Activated CD4-positive, alpha-beta T cell treated with anti-CD3 and anti-CD28 coated beads for 36 hours (primary cell): ENCODE data around the gene RMRP. TPM values are rescaled to one million over a fixed set of nuclear protein-coding genes. Genes with fewer than 3 reads are reported as not detected.
"Not testable (repeated sequence)": the region's sequence is repeated elsewhere in the genome, so short reads cannot be mapped to it uniquely, and the experiment has no call there.

ENCODE experiments used
- ATAC-seq: fragments of 200-7000 bp; cut with Tn5 transposase; one replicate; pipeline ENCODE4 v1.10.0; 2021; ENCODE audit warnings: mild to moderate bottlenecking, moderate library complexity
- CTCF ChIA-PET: fragments of 350-600 bp; sonication (Branson Sonifier 250); formaldehyde crosslinking; loops from one replicate; lab custom pipeline; 2021; ENCODE audit warnings: antibody characterized with exemption; lab: Charles Lee
- POLR2A ChIA-PET: fragments of 350-600 bp; sonication (Branson Sonifier 250); formaldehyde crosslinking; loops from one replicate; lab custom pipeline; 2021; ENCODE audit warnings: antibody characterized with exemption, inconsistent platforms; lab: Charles Lee
- DNase-seq: peaks from one replicate; pipeline ENCODE4 v3.0.0-alpha.2; 2020
- H3K27ac Mint-ChIP-seq: one replicate; pipeline ENCODE4 v1.8.0; 2021; ENCODE audit warnings: mixed read lengths
- H3K27me3 Mint-ChIP-seq: one replicate; pipeline ENCODE4 v1.8.0; 2021; ENCODE audit warnings: mixed read lengths
- H3K36me3 Mint-ChIP-seq: one replicate; pipeline ENCODE4 v1.8.0; 2021; ENCODE audit warnings: low read depth, mixed read lengths
- H3K4me1 Mint-ChIP-seq: one replicate; pipeline ENCODE4 v1.8.0; 2021; ENCODE audit warnings: mixed read lengths
- H3K4me3 Mint-ChIP-seq: one replicate; pipeline ENCODE4 v1.8.0; 2021; ENCODE audit warnings: mild to moderate bottlenecking, moderate library complexity, mixed read lengths
- H3K9me3 Mint-ChIP-seq: one replicate; pipeline ENCODE4 v1.8.0; 2021; ENCODE audit warnings: low read depth, mixed read lengths
- intact Hi-C, 2 experiments: fragments of 100-400 bp; cut with DNase I in 1 of 2; cut with micrococcal nuclease in 1 of 2; formaldehyde crosslinking; loops; one replicate each; pipeline versions ENCODE4 v1.14.2 to v1.15.1; 2022 to 2024; cut with DNase I, micrococcal nuclease
- total RNA-seq, 2 experiments: library from RNA; stranded (reverse); gene quantifications; one replicate each; pipeline ENCODE4 v1.2.3, GENCODE V29; 2021

RMRP gene
- total RNA-seq, 2 experiments from 2014 or later = 894 to 11,462 TPM

GRCh38 chr9:35646533-35647265, 11.1 kb downstream of the RMRP start:
- H3K27ac Mint-ChIP-seq = peak overlapping the region; percentile 97
- CTCF ChIA-PET = interaction anchor here (0.6 to 7.2 kb wide), 28 partner anchors 8 to 533 kb away, joined by 3 to 89 read pairs (median 4); partner anchors contain the start of genes ARHGEF39, CCDC107, CREB3 and GBA2
- peaks cover 21% of the 10 kb centered on the region for H3K36me3 Mint-ChIP-seq
- H3K4me1 Mint-ChIP-seq = peaks cover 51% of the 10 kb centered on the region
- DNase-seq (peak; percentile 96), ATAC-seq (peak; percentile 84)
- POLR2A ChIA-PET = interaction anchor here (1.1 kb wide), 1 partner anchor 86 kb away, joined by 3 read pairs; no protein-coding TSS in a partner anchor
- intact Hi-C loops = loop anchor here (1.0 to 10.0 kb wide), 8 partner anchors 11 to 534 kb away; partner anchors contain the start of genes CREB3 (in 2 of the 2), TLN1 (in 2 of the 2), ATOSB (in 1 of the 2) and HINT2 (in 1 of the 2)
- H3K4me3 Mint-ChIP-seq = peak overlapping the region; percentile 91
- H3K27me3 Mint-ChIP-seq = no peaks in the 10 kb centered on the region
- no peaks in the 10 kb centered on the region for H3K9me3 Mint-ChIP-seq

GRCh38 chr9:35646153-35646532, 11.7 kb downstream of the RMRP start:
- CTCF ChIA-PET = interaction anchor here (0.6 to 7.2 kb wide), 20 partner anchors 10 to 173 kb away, joined by 3 to 89 read pairs (median 4); partner anchors contain the start of genes ARHGEF39, CCDC107, CREB3 and RGP1
- ATAC-seq (no peak), DNase-seq (no peak)
- POLR2A ChIA-PET = interaction anchor here (1.1 kb wide), 1 partner anchor 87 kb away, joined by 3 read pairs; no protein-coding TSS in a partner anchor
- H3K27me3 Mint-ChIP-seq = no peaks in the 10 kb centered on the region
- H3K27ac Mint-ChIP-seq = peak overlapping the region; percentile 97
- intact Hi-C loops = loop anchor here (1.0 to 10.0 kb wide), 7 partner anchors 11 to 534 kb away; partner anchors contain the start of genes CREB3 (in 2 of the 2), TLN1 (in 2 of the 2), ATOSB (in 1 of the 2) and HINT2 (in 1 of the 2)
- peaks cover 46% of the 10 kb centered on the region for H3K4me1 Mint-ChIP-seq
- peaks cover 26% of the 10 kb centered on the region for H3K36me3 Mint-ChIP-seq
- H3K4me3 Mint-ChIP-seq = peak overlapping the region; percentile 91
- H3K9me3 Mint-ChIP-seq = no peaks in the 10 kb centered on the region

- DNase-seq, H3K9me3 Mint-ChIP-seq, ATAC-seq, H3K27me3 Mint-ChIP-seq: not testable (repeated sequence)
- Mint-ChIP-seq H3K4me3 (peak overlapping the region; percentile 91), H3K36me3 (peaks cover 30% of the 10 kb centered on the region), H3K27ac (peak overlapping the region; percentile 97), H3K4me1 (peaks cover 42% of the 10 kb centered on the region)
- intact Hi-C loops = loop anchor here (1.0 to 10.0 kb wide), 7 partner anchors 12 to 533 kb away; partner anchors contain the start of genes CREB3 (in 2 of the 2), TLN1 (in 2 of the 2), ATOSB (in 1 of the 2) and HINT2 (in 1 of the 2)
- ChIA-PET POLR2A (interaction anchor here (1.1 kb wide), 1 partner anchor 87 kb away, joined by 3 read pairs; no protein-coding TSS in a partner anchor), CTCF (interaction anchor here (0.6 to 7.2 kb wide), 20 partner anchors 10 to 346 kb away, joined by 3 to 89 read pairs (median 4); partner anchors contain the start of genes ARHGEF39, CCDC107, CREB3 and RGP1)
Observed at GRCh38 chr9:35645736-35646135, 12.1 kb downstream of the RMRP start.

GRCh38 chr9:35643046-35643445, 14.8 kb downstream of the RMRP start:
- ChIA-PET CTCF (interaction anchor here (0.9 to 4.8 kb wide), 3 partner anchors 14 to 53 kb away, joined by 3 to 30 read pairs (median 3); no protein-coding TSS in a partner anchor), POLR2A (no interaction called here)
- intact Hi-C loops = loop anchor here in 1 of 2 experiments (10.0 kb wide), 1 partner anchor 528 kb away; the partner anchor contains the start of gene ATOSB
- no peak overlapping the region for H3K27ac Mint-ChIP-seq
- ATAC-seq (no peak), DNase-seq (no peak)
- H3K9me3 Mint-ChIP-seq = peaks cover 5% of the 10 kb centered on the region
- no peak overlapping the region for H3K4me3 Mint-ChIP-seq
- H3K36me3 Mint-ChIP-seq = peaks cover 27% of the 10 kb centered on the region
- H3K4me1 Mint-ChIP-seq = peaks cover 44% of the 10 kb centered on the region
- H3K27me3 Mint-ChIP-seq = no peaks in the 10 kb centered on the region

GRCh38 chr9:35641478-35641877, 16.3 kb downstream of the RMRP start:
- H3K27ac Mint-ChIP-seq, ATAC-seq, H3K4me3 Mint-ChIP-seq, DNase-seq, H3K9me3 Mint-ChIP-seq, H3K27me3 Mint-ChIP-seq, POLR2A ChIA-PET: not testable (repeated sequence)
- CTCF ChIA-PET = interaction anchor here (0.7 to 1.3 kb wide), 3 partner anchors 30 to 748 kb away, joined by 3 read pairs; no protein-coding TSS in a partner anchor
- H3K4me1 Mint-ChIP-seq = peaks cover 45% of the 10 kb centered on the region
- intact Hi-C loops = loop anchor here in 1 of 2 experiments (10.0 kb wide), 1 partner anchor 527 kb away; the partner anchor contains the start of gene ATOSB
- H3K36me3 Mint-ChIP-seq = peaks cover 27% of the 10 kb centered on the region

GRCh38 chr9:35640431-35640830, 17.4 kb downstream of the RMRP start:
- DNase-seq, H3K9me3 Mint-ChIP-seq, ATAC-seq, POLR2A ChIA-PET, H3K27me3 Mint-ChIP-seq, H3K4me3 Mint-ChIP-seq: not testable (repeated sequence)
- H3K36me3 Mint-ChIP-seq = peaks cover 27% of the 10 kb centered on the region
- CTCF ChIA-PET = interaction anchor here (0.7 to 1.7 kb wide), 2 partner anchors 18 to 749 kb away, joined by 3 to 10 read pairs; partner anchors contain the start of genes CCDC107 and RMRP
- intact Hi-C loops = loop anchor here in 1 of 2 experiments (10.0 kb wide), 1 partner anchor 526 kb away; the partner anchor contains the start of gene ATOSB
- H3K4me1 Mint-ChIP-seq = peaks cover 54% of the 10 kb centered on the region
- peak overlapping the region; percentile 72 for H3K27ac Mint-ChIP-seq

- Mint-ChIP-seq H3K27me3 (no peaks in the 10 kb centered on the region), H3K4me1 (peaks cover 54% of the 10 kb centered on the region), H3K36me3 (peaks cover 27% of the 10 kb centered on the region), H3K4me3 (peak overlapping the region; percentile 32), H3K9me3 (peaks cover 5% of the 10 kb centered on the region), H3K27ac (peak overlapping the region; percentile 90)
- intact Hi-C loops = loop anchor here in 1 of 2 experiments (10.0 kb wide), 1 partner anchor 525 kb away; the partner anchor contains the start of gene ATOSB
- ATAC-seq = peak; percentile 37
- DNase-seq = no peak
- ChIA-PET POLR2A (no interaction called here), CTCF (interaction anchor here (0.8 to 1.8 kb wide), 4 partner anchors 8 to 34 kb away, joined by 4 to 10 read pairs (median 6); partner anchors contain the start of genes CCDC107 and RMRP)
Observed at GRCh38 chr9:35639631-35640030, 18.2 kb downstream of the RMRP start.

GRCh38 chr9:35639225-35639624, 18.6 kb downstream of the RMRP start:
- H3K27me3 Mint-ChIP-seq, POLR2A ChIA-PET, intact Hi-C loops, H3K9me3 Mint-ChIP-seq, DNase-seq: not testable (repeated sequence)
- Mint-ChIP-seq H3K4me3 (peak overlapping the region; percentile 32), H3K27ac (peak overlapping the region; percentile 90), H3K4me1 (peaks cover 52% of the 10 kb centered on the region), H3K36me3 (peaks cover 23% of the 10 kb centered on the region)
- CTCF ChIA-PET = interaction anchor here (0.8 to 1.8 kb wide), 4 partner anchors 8 to 33 kb away, joined by 4 to 10 read pairs (median 6); partner anchors contain the start of genes CCDC107 and RMRP
- peak; percentile 78 for ATAC-seq

GRCh38 chr9:35638751-35639150, 19.1 kb downstream of the RMRP start:
- Mint-ChIP-seq H3K36me3 (peaks cover 22% of the 10 kb centered on the region), H3K4me3 (peak overlapping the region; percentile 26), H3K4me1 (peaks cover 51% of the 10 kb centered on the region), H3K27ac (peak overlapping the region; percentile 61)
- CTCF ChIA-PET = interaction anchor here (0.8 to 1.8 kb wide), 3 partner anchors 9 to 33 kb away, joined by 4 to 7 read pairs (median 5); no protein-coding TSS in a partner anchor
- H3K27me3 Mint-ChIP-seq, ATAC-seq, POLR2A ChIA-PET, H3K9me3 Mint-ChIP-seq, intact Hi-C loops: not testable (repeated sequence)
- peak; percentile 41 for DNase-seq

GRCh38 chr9:35637427-35637955, 20.3 kb downstream of the RMRP start:
- H3K9me3 Mint-ChIP-seq, H3K4me3 Mint-ChIP-seq, DNase-seq, ATAC-seq, H3K27me3 Mint-ChIP-seq, POLR2A ChIA-PET, CTCF ChIA-PET, intact Hi-C loops: not testable (repeated sequence)
- Mint-ChIP-seq H3K27ac (peak overlapping the region; percentile 61), H3K4me1 (peaks cover 47% of the 10 kb centered on the region), H3K36me3 (peaks cover 17% of the 10 kb centered on the region)
